ENCODE data around the gene SMIM45.

GRCh38 chr22:41971431-41971830 lies 19.5 kb downstream of the SMIM45 start:
- TF ChIP-seq EZH2phosphoT487 (IDR thresholded peaks at IDR 0.05; ENCODE audit: borderline replicate concordance, low read length) (no peak), EZH2 (IDR thresholded peaks at IDR 0.05; ENCODE audit: low read length, unreplicated experiment) (no peak)
- TF ChIP-seq, protein P1, sequence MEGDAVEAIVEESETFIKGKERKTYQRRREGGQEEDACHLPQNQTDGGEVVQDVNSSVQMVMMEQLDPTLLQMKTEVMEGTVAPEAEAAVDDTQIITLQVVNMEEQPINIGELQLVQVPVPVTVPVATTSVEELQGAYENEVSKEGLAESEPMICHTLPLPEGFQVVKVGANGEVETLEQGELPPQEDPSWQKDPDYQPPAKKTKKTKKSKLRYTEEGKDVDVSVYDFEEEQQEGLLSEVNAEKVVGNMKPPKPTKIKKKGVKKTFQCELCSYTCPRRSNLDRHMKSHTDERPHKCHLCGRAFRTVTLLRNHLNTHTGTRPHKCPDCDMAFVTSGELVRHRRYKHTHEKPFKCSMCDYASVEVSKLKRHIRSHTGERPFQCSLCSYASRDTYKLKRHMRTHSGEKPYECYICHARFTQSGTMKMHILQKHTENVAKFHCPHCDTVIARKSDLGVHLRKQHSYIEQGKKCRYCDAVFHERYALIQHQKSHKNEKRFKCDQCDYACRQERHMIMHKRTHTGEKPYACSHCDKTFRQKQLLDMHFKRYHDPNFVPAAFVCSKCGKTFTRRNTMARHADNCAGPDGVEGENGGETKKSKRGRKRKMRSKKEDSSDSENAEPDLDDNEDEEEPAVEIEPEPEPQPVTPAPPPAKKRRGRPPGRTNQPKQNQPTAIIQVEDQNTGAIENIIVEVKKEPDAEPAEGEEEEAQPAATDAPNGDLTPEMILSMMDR (conservative IDR thresholded peaks at IDR 0.05; ENCODE audit: low read depth, low read length) = no peak

Data from PC-3 (cell line).